GM21619 (cell line): ENCODE results near the gene ADARB2.

ENCODE experiments used
- ATAC-seq: cut with Tn5 transposase; IDR thresholded peaks from one replicate; pipeline ENCODE4 v1.9.1; 2021; ENCODE audit not compliant: unreplicated experiment

Gene ADARB2

GRCh38 chr10:1664333-1664964, 72.9 kb downstream of the ADARB2 start:
- no peak for ATAC-seq

- ATAC-seq = no peak
These were observed 74.1 kb downstream of the ADARB2 start for GRCh38 chr10:1663226-1663625.

- peak; percentile 31 for ATAC-seq
These were observed 74.8 kb downstream of the ADARB2 start for GRCh38 chr10:1662438-1663025.

GRCh38 chr10:1661859-1662437, 75.4 kb downstream of the ADARB2 start:
- peak; percentile 87 for ATAC-seq

GRCh38 chr10:1661416-1661815, 75.9 kb downstream of the ADARB2 start:
- ATAC-seq = no peak

GRCh38 chr10:1660815-1661214, 76.5 kb downstream of the ADARB2 start:
- ATAC-seq = no peak

GRCh38 chr10:1660386-1660785, 76.9 kb downstream of the ADARB2 start:
- ATAC-seq = no peak

GRCh38 chr10:1659221-1659791, 78.0 kb downstream of the ADARB2 start:
- ATAC-seq = no peak

GRCh38 chr10:1658658-1659057, 78.7 kb downstream of the ADARB2 start:
- no peak for ATAC-seq

- ATAC-seq = no peak
These were observed 79.8 kb downstream of the ADARB2 start for GRCh38 chr10:1657479-1657878.

- no peak for ATAC-seq
These were observed 82.0 kb downstream of the ADARB2 start for GRCh38 chr10:1655367-1655766.

GRCh38 chr10:1654811-1655356, 82.4 kb downstream of the ADARB2 start:
- ATAC-seq = no peak

- ATAC-seq = no peak
These were observed 83.1 kb downstream of the ADARB2 start for GRCh38 chr10:1654247-1654646.

GRCh38 chr10:1653321-1653720, 84.0 kb downstream of the ADARB2 start:
- ATAC-seq = no peak

- ATAC-seq = no peak
These were observed 85.2 kb downstream of the ADARB2 start for GRCh38 chr10:1652151-1652550.

GRCh38 chr10:1651270-1651966, 85.9 kb downstream of the ADARB2 start:
- ATAC-seq = no peak

GRCh38 chr10:1650542-1651269, 86.6 kb downstream of the ADARB2 start:
- no peak for ATAC-seq

- peak; percentile 66 for ATAC-seq
These were observed 88.7 kb downstream of the ADARB2 start for GRCh38 chr10:1648648-1649047.

GRCh38 chr10:1646332-1646731, 91.0 kb downstream of the ADARB2 start:
- ATAC-seq = no peak

GRCh38 chr10:1645896-1646295, 91.4 kb downstream of the ADARB2 start:
- ATAC-seq = no peak
